Measurements from ENCODE around the gene APMAP.

Gene APMAP

GRCh38 chr20:24987873-24988835 lies 4.4 kb downstream of the APMAP start:
- DNase-seq (ENCODE audit: low read depth in 2 of 2): no peak

- no peak for DNase-seq (ENCODE audit: low read depth in 2 of 2)
Observed at GRCh38 chr20:24987244-24987643, 5.3 kb downstream of the APMAP start.

GRCh38 chr20:24986436-24987015 lies 6.0 kb downstream of the APMAP start:
- DNase-seq (ENCODE audit: low read depth in 2 of 2): no peak

GRCh38 chr20:24985802-24986201 lies 6.7 kb downstream of the APMAP start:
- no peak for DNase-seq (ENCODE audit: low read depth in 2 of 2)

- DNase-seq (ENCODE audit: low read depth in 2 of 2): no peak
Observed at GRCh38 chr20:24984961-24985640, 7.5 kb downstream of the APMAP start.

- DNase-seq (ENCODE audit: low read depth in 2 of 2): no peak
Observed at GRCh38 chr20:24983896-24984295, 8.7 kb downstream of the APMAP start.

- DNase-seq (ENCODE audit: low read depth in 2 of 2): no peak
Observed at GRCh38 chr20:24981790-24982189, 10.8 kb downstream of the APMAP start.

- no peak for DNase-seq (ENCODE audit: low read depth in 2 of 2)
Observed at GRCh38 chr20:24981282-24981681, 11.3 kb downstream of the APMAP start.

GRCh38 chr20:24980291-24981053 lies 12.1 kb downstream of the APMAP start:
- no peak for DNase-seq (ENCODE audit: low read depth in 2 of 2)

- DNase-seq (ENCODE audit: low read depth in 2 of 2): no peak
Observed at GRCh38 chr20:24979036-24979960, 13.3 kb downstream of the APMAP start.

- DNase-seq (ENCODE audit: low read depth in 2 of 2): no peak
Observed at GRCh38 chr20:24978513-24978912, 14.0 kb downstream of the APMAP start.

- no peak for DNase-seq (ENCODE audit: low read depth in 2 of 2)
Observed at GRCh38 chr20:24977797-24978196, 14.8 kb downstream of the APMAP start.

- no peak for DNase-seq (ENCODE audit: low read depth in 2 of 2)
Observed at GRCh38 chr20:24977336-24977735, 15.2 kb downstream of the APMAP start.

GRCh38 chr20:24972341-24972740 lies 20.2 kb downstream of the APMAP start:
- DNase-seq (ENCODE audit: low read depth in 2 of 2): no peak

GRCh38 chr20:24971376-24972101 lies 21.0 kb downstream of the APMAP start:
- no peak for DNase-seq (ENCODE audit: low read depth in 2 of 2)

- no peak for DNase-seq (ENCODE audit: low read depth in 2 of 2)
Observed at GRCh38 chr20:24970754-24971153, 21.8 kb downstream of the APMAP start.

GRCh38 chr20:24970030-24970553 lies 22.5 kb downstream of the APMAP start:
- no peak for DNase-seq (ENCODE audit: low read depth in 2 of 2)

- DNase-seq (ENCODE audit: low read depth in 2 of 2): no peak
Observed at GRCh38 chr20:24969186-24970029, 23.1 kb downstream of the APMAP start.

- no peak for DNase-seq (ENCODE audit: low read depth in 2 of 2)
Observed at GRCh38 chr20:24968278-24968800, 24.2 kb downstream of the APMAP start.

Data from stimulated activated CD8-positive, alpha-beta memory T cell treated with anti-CD3 and anti-CD28 coated beads, Interleukin-15, amount 100 ng/mL, for 48 hours (primary cell).